GM15510 (cell line): Measurements from ENCODE around the gene MCCC1.

Experiments
- POLR2A ChIP-seq: IDR thresholded peaks from 3 replicates; pipeline ENCODE4 v1.6.1; 2011; ENCODE audit warnings: borderline replicate concordance; ENCODE audit not compliant: insufficient read length; ENCODE audit errors: extremely low read depth

Gene MCCC1

GRCh38 chr3:183073839-183074238 lies 25.5 kb downstream of the MCCC1 start:
- TF ChIP-seq POLR2A, result no peak

- TF ChIP-seq POLR2A, result no peak
Measured at GRCh38 chr3:183070892-183071291, 28.4 kb downstream of the MCCC1 start.

GRCh38 chr3:183069086-183069485 lies 30.2 kb downstream of the MCCC1 start:
- no peak for TF ChIP-seq POLR2A

- TF ChIP-seq POLR2A, result no peak
Measured at GRCh38 chr3:183064475-183064874, 34.8 kb downstream of the MCCC1 start.

GRCh38 chr3:183061391-183062172 lies 37.7 kb downstream of the MCCC1 start:
- TF ChIP-seq POLR2A, result no peak

- no peak for TF ChIP-seq POLR2A
Measured at GRCh38 chr3:183058351-183058750, 40.9 kb downstream of the MCCC1 start.

- no peak for TF ChIP-seq POLR2A
Measured at GRCh38 chr3:183050706-183051105, 48.6 kb downstream of the MCCC1 start.

- no peak for TF ChIP-seq POLR2A
Measured at GRCh38 chr3:183046883-183047282, 52.4 kb downstream of the MCCC1 start.

GRCh38 chr3:183044547-183045229 lies 54.6 kb downstream of the MCCC1 start:
- TF ChIP-seq POLR2A, result no peak

GRCh38 chr3:183038757-183039156 lies 60.5 kb downstream of the MCCC1 start:
- no peak for TF ChIP-seq POLR2A

GRCh38 chr3:183038221-183038620 lies 61.1 kb downstream of the MCCC1 start:
- no peak for TF ChIP-seq POLR2A

- no peak for TF ChIP-seq POLR2A
Measured at GRCh38 chr3:183033746-183034145, 65.5 kb downstream of the MCCC1 start.

- TF ChIP-seq POLR2A, result no peak
Measured at GRCh38 chr3:183032880-183033555, 66.3 kb downstream of the MCCC1 start.

- TF ChIP-seq POLR2A, result no peak
Measured at GRCh38 chr3:183031826-183032225, 67.5 kb downstream of the MCCC1 start.

GRCh38 chr3:183028416-183028815 lies 70.9 kb downstream of the MCCC1 start:
- no peak for TF ChIP-seq POLR2A

GRCh38 chr3:183027276-183027675 lies 72.0 kb downstream of the MCCC1 start:
- TF ChIP-seq POLR2A, result no peak

- no peak for TF ChIP-seq POLR2A
Measured at GRCh38 chr3:183022936-183023516, 76.3 kb downstream of the MCCC1 start.
